Measurements from ENCODE around the gene OBSCN.

- TF ChIP-seq CTCF (IDR thresholded peaks at IDR 0.05): no peak
- no peak for TF ChIP-seq POLR2AphosphoS5 (IDR thresholded peaks at IDR 0.05; ENCODE audit: low read depth, low read length)
- no peak for TF ChIP-seq REST (IDR thresholded peaks at IDR 0.05; ENCODE audit: insufficient read depth in 1 of 2, low read depth in 2 of 2, low read length in 1 of 2)
These were observed 68.5 kb downstream of the OBSCN start for GRCh38 chr1:228276174-228276831.
